Coronary artery (tissue), 2 donors: Measurements from ENCODE around the gene JAKMIP1.

Experiments
- DNase-seq: peaks from one replicate; pipeline ENCODE4 v3.0.0-alpha.2; 2017; ENCODE audit warnings: low spot score
- H3K27ac ChIP-seq, 2 donors: fragments of 200-600 bp; sonication (generic); one replicate each; pipeline ENCODE4 v1.5.1; 2016 to 2019
- H3K4me3 ChIP-seq: fragments of 200-600 bp; sonication (generic); 2 replicates; pipeline ENCODE4 v1.5.1; 2016; ENCODE audit warnings: mild to moderate bottlenecking, moderate library complexity
- TF ChIP-seq, protein P1 (sequence below): fragments of 200-600 bp; sonication (generic); IDR thresholded peaks from one replicate; pipeline ENCODE4 v1.5.1; 2019; ENCODE audit warnings: antibody characterized with exemption

The JAKMIP1 gene

DNA sequence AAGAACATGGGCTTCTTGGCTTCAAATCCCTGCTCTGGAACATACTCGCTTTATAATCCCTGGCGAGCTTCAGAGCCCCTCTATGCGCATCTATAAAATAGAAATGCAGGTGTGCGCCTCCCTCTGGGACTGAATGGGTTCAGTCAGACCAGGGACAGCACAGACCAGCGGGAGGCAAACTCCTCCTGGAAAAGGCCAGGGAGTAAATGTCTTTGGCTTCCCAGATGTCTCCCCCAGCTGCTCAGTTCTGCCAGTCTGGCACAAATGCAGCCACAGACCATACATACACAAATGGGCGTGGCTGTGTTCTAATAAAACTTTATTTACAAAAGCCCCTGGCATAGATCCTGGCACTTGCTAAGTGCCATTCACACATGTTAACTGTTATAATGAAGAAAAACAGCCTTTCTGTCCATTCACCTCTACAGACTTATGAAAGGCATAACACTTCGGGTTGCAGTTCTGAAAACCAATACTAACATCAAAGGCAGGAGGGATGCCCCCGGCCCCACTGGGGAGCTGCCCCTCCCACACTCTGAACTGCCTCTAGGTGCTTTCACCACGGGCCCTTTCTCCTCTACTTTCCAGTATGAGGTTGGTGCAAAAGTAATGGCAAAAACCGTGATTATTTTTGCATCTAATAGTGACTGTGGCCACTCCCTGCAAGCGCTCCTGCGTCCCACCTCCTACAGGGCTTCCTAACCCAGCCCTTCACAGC lies 4.6 kb downstream of the JAKMIP1 start:
- H3K27ac ChIP-seq, result no peak overlapping the region
- DNase-seq, result peak; percentile 24
- TF ChIP-seq, protein P1, sequence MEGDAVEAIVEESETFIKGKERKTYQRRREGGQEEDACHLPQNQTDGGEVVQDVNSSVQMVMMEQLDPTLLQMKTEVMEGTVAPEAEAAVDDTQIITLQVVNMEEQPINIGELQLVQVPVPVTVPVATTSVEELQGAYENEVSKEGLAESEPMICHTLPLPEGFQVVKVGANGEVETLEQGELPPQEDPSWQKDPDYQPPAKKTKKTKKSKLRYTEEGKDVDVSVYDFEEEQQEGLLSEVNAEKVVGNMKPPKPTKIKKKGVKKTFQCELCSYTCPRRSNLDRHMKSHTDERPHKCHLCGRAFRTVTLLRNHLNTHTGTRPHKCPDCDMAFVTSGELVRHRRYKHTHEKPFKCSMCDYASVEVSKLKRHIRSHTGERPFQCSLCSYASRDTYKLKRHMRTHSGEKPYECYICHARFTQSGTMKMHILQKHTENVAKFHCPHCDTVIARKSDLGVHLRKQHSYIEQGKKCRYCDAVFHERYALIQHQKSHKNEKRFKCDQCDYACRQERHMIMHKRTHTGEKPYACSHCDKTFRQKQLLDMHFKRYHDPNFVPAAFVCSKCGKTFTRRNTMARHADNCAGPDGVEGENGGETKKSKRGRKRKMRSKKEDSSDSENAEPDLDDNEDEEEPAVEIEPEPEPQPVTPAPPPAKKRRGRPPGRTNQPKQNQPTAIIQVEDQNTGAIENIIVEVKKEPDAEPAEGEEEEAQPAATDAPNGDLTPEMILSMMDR, result no peak
- no peak overlapping the region for H3K4me3 ChIP-seq

DNA sequence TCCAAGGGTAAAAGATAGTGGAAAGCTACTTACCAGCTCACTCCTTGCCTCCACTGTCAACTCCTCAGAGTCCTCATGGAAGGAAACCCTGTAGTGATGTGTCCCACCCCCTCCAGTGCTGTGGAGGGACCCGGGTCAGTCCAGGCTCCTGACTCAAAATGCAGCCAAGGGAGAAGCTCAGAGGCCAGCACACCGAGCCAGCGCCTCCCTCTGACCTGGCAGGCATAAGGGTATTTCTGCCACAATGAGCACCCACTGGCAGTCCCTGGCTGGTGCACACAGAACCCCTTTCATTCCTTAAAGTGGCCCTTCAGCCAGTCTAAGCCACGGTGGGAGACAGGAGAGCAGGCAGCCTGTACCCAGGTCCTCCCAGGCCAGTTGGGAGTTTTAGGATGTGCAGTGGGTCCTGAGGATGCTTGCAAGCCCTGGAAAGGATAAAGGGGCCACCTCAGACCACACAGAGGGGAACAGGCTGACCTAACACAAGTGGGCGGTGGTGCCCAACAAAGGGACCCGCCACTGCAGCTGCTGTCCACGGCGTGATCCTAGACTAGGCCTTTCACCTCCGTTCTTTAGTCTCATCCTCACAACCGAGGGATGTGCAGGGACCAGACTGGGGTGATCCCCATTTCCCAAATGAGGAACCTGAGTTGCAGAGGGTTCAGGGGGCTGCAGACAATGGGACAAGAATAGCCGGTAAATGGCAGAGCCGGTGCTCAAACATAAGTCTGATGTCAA lies 5.7 kb downstream of the JAKMIP1 start:
- TF ChIP-seq, protein P1, result no peak
- peak; percentile 35 for DNase-seq
- no peak overlapping the region for H3K4me3 ChIP-seq
- H3K27ac ChIP-seq, result no peak overlapping the region

DNA sequence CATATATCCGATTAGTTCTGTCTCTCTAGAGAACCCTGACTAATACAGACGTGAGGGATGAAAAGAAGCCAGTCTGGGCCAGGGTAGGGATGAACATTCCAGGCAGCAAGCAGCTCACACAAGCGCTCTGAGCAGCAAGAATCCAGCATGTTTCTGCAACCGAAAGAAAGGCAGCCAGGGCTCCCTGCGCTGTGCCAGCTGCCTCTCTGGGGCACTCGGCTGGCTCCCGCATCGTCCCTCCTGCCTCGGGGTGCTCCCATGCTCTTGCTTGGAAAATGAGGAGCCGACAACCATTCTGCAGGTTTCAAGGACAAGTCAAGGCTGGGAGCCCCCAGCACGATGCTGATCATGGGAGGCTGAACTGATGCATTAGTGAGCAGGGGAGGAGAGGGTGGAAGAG lies 7.0 kb downstream of the JAKMIP1 start:
- TF ChIP-seq, protein P1, result no peak
- no peak overlapping the region for H3K27ac ChIP-seq
- no peak for DNase-seq
- no peak overlapping the region for H3K4me3 ChIP-seq

DNA sequence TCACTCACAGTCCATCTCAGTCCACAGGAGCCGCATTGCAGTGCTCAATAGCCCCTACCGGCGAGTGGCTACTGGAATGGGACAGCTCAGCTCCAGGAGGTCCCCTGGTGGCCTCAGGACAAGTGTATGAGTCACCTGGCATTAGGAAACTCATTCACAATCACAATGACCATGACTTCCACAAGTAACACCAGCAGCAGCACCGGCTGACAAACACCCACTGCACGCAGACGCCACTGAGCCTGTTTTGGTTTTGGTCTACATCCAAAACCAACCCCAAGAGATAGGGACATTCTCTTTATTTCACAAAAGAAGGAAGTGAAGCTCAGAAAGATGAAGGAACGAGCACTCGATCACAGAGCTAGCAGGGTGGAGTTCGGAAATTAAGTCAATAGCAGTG lies 8.1 kb downstream of the JAKMIP1 start:
- TF ChIP-seq, protein P1, result no peak
- Histone ChIP-seq H3K27ac (no peak overlapping the region), H3K4me3 (no peak overlapping the region)
- DNase-seq, result no peak

DNA sequence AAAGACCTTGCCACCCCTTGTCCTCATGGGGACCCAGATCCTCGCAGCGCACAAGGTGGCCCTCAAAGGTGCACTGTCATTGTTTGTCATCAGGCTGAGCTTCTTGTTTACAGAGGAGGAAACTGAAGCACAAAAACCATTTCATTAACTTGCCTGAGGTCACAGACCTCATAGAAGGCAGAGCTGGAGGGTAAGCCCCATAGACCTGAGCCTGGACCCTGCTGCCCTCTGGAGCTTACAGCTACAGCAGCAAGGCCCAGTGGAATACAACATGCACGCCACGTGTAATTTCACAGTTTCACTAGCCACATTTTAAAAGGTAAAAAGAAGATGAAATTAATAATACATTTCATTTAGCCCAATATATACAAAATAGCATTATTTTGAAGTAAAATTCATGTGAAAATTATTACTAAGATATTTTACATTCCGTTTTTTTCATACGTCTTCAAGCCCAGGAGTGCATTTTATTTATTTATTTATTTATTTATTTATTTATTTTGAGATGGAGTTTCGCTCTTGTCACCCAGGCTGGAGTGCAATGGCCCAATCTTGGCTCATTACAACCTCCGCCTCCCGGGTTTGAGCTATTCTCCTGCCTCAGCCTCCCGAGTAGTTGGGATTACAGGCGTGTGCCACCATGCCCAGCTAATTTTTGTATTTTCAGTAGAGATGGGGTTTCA lies 8.8 kb downstream of the JAKMIP1 start:
- DNase-seq, result no peak
- Histone ChIP-seq H3K27ac (no peak overlapping the region), H3K4me3 (no peak overlapping the region)
- TF ChIP-seq, protein P1, result no peak

DNA sequence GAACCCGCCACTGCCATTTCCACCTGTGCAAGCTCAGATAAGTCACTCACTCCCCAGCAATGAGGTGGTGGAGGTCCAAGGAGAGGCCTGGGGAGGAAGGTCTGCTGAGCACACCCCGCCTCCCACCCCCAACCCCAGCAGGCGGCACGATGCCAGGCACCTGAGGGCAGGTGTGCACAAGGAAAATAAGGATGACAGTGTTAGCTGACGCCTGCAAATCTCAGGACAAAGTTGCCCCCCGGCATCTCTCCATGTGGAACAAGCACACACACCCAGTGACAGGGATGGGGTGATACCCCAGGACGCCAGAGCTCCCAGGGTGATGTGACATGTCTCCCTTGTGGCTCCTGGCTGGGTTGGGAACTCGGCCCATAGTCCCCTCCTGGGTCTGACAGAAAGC lies 9.9 kb downstream of the JAKMIP1 start:
- TF ChIP-seq, protein P1, result no peak
- no peak overlapping the region for H3K4me3 ChIP-seq
- H3K27ac ChIP-seq, result no peak overlapping the region
- DNase-seq, result no peak
